Hepatocyte (in vitro differentiated cells): ENCODE measurements around the gene TBL3. TPM values are rescaled to one million over a fixed set of nuclear protein-coding genes. Genes with fewer than 3 reads are reported as not detected.
"Not testable (repeated sequence)": the region's sequence is repeated elsewhere in the genome, so short reads cannot be mapped to it uniquely, and the experiment has no call there.

Experiments used
- DNase-seq: peaks from one replicate; pipeline ENCODE4 v3.0.0-alpha.2; 2016; ENCODE audit warnings: low spot score
- H2AFZ ChIP-seq: fragments of 200-600 bp; sonication (generic); 2 replicates; pipeline ENCODE4 v1.6.0; 2016; ENCODE audit warnings: antibody characterized with exemption, mild to moderate bottlenecking
- H3K27ac ChIP-seq: fragments of 200-600 bp; sonication (generic); 2 replicates; pipeline ENCODE4 v1.5.1; 2016; ENCODE audit warnings: mild to moderate bottlenecking
- H3K27me3 ChIP-seq: fragments of 200-600 bp; sonication (generic); 2 replicates; pipeline ENCODE4 v1.6.1; 2016
- H3K36me3 ChIP-seq: fragments of 200-600 bp; sonication (generic); replicated peaks from 2 replicates; pipeline ENCODE4 v1.5.1; 2016; ENCODE audit warnings: low read depth; ENCODE audit not compliant: insufficient read depth
- H3K4me1 ChIP-seq: fragments of 200-600 bp; sonication (generic); 2 replicates; pipeline ENCODE4 v1.5.1; 2016; ENCODE audit warnings: mild to moderate bottlenecking, moderate library complexity; ENCODE audit not compliant: insufficient read depth
- H3K4me2 ChIP-seq: fragments of 200-600 bp; sonication (generic); 2 replicates; pipeline ENCODE4 v1.6.0; 2016
- H3K4me3 ChIP-seq: fragments of 200-600 bp; sonication (generic); 2 replicates; pipeline ENCODE4 v1.5.1; 2016; ENCODE audit warnings: mild to moderate bottlenecking
- H3K79me2 ChIP-seq: fragments of 200-600 bp; sonication (generic); 2 replicates; pipeline ENCODE4 v1.6.0; 2017; ENCODE audit warnings: mild to moderate bottlenecking
- H3K9me2 ChIP-seq: fragments of 200-600 bp; sonication (generic); replicated peaks from 2 replicates; pipeline ENCODE4 v1.6.0; 2017; ENCODE audit warnings: mild to moderate bottlenecking; ENCODE audit not compliant: insufficient read depth
- H3K9me3 ChIP-seq: fragments of 200-600 bp; sonication (generic); 2 replicates; pipeline ENCODE4 v1.5.1; 2016; ENCODE audit warnings: low read depth, mild to moderate bottlenecking
- H4K20me1 ChIP-seq: fragments of 200-600 bp; sonication (generic); 2 replicates; pipeline ENCODE4 v1.6.0; 2016; ENCODE audit warnings: mild to moderate bottlenecking; ENCODE audit not compliant: insufficient read depth, poor library complexity, severe bottlenecking
- EZH2 ChIP-seq: fragments of 200-600 bp; sonication (generic); IDR thresholded peaks from 2 replicates; pipeline ENCODE4 v1.6.1; 2016; ENCODE audit warnings: antibody characterized with exemption, mild to moderate bottlenecking, borderline replicate concordance
- EZH2phosphoT487 ChIP-seq: fragments of 200-600 bp; sonication (generic); IDR thresholded peaks from one replicate; pipeline ENCODE4 v1.6.1; 2018; ENCODE audit warnings: antibody characterized with exemption, mild to moderate bottlenecking, low read depth, moderate library complexity; ENCODE audit not compliant: unreplicated experiment, severe bottlenecking
- WGBS: methylation state at CpG from one replicate; pipeline ENCODE4 v1.1.6; 2016; ENCODE audit warnings: low lambda C conversion rate; ENCODE audit errors: missing lambda C conversion rate; 5-methylcytosine and 5-hydroxymethylcytosine counted together
- polyA plus RNA-seq: library from polyadenylated mRNA; unstranded; fragments of >200 nt; fragmentation: Nextera tagmentation; extraction: Ambion mirVana; gene quantifications from 2 replicates; pipeline ENCODE4 v1.2.1, GENCODE V29; 2016
- total RNA-seq: library from RNA; depleted of rRNA; stranded (reverse); fragments of >200 nt; gene quantifications from 2 replicates; pipeline ENCODE4 v1.2.3, GENCODE V29; 2014
- TF ChIP-seq, protein P1 (sequence below): fragments of 200-600 bp; sonication (generic); IDR thresholded peaks from 2 replicates; pipeline ENCODE4 v1.5.1; 2016; ENCODE audit warnings: antibody characterized with exemption, mild to moderate bottlenecking; ENCODE audit not compliant: poor library complexity

Gene TBL3
- total and polyA plus RNA-seq, 2 experiments from 2014 or later: 24.2 to 48.5 TPM

DNA sequence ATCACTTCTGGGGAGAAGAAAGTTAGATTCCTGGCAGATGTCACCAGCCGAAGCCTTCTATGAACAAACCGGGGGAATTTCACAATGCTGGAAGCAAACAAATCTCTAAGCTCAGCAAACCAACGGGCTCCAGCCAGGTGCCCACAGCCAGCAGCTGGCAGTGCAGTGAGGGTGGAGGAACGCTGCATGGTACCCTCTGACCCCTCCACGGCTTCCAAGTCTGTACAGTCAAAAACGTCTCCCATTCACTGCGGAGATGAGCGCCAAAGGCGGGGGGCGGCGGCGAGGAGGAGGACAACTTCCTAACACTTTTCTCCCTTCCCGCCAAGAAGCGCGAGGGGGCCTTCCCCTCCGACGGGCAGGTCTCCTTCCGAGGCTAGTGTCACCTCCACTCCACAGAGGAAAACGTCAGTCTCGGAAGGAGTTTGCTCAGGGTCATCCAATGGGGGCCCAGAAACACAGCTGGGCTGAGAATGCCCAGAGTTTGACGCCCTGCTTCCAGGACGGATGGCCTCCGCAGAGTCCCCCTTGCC lies 36.8 kb downstream of the TBL3 start:
- Histone ChIP-seq H3K4me3 (peak overlapping the region; percentile 93), H3K27me3 (no peaks in the 10 kb centered on the region), H3K4me2 (peak overlapping the region; percentile 86), H2AFZ (no peak overlapping the region), H3K36me3 (no peaks in the 10 kb centered on the region), H3K27ac (peak overlapping the region; percentile 99), H4K20me1 (peaks cover 51% of the 10 kb centered on the region), H3K4me1 (peaks cover 30% of the 10 kb centered on the region), H3K79me2 (peaks cover 60% of the 10 kb centered on the region), H3K9me3 (no peaks in the 10 kb centered on the region), H3K9me2 (no peaks in the 10 kb centered on the region)
- TF ChIP-seq EZH2 (no peak), EZH2phosphoT487 (no peak)
- TF ChIP-seq, protein P1, sequence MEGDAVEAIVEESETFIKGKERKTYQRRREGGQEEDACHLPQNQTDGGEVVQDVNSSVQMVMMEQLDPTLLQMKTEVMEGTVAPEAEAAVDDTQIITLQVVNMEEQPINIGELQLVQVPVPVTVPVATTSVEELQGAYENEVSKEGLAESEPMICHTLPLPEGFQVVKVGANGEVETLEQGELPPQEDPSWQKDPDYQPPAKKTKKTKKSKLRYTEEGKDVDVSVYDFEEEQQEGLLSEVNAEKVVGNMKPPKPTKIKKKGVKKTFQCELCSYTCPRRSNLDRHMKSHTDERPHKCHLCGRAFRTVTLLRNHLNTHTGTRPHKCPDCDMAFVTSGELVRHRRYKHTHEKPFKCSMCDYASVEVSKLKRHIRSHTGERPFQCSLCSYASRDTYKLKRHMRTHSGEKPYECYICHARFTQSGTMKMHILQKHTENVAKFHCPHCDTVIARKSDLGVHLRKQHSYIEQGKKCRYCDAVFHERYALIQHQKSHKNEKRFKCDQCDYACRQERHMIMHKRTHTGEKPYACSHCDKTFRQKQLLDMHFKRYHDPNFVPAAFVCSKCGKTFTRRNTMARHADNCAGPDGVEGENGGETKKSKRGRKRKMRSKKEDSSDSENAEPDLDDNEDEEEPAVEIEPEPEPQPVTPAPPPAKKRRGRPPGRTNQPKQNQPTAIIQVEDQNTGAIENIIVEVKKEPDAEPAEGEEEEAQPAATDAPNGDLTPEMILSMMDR: no peak
- DNase-seq: no peak
- WGBS: 8% methylated on average over 21 of the region's 23 CpGs

DNA sequence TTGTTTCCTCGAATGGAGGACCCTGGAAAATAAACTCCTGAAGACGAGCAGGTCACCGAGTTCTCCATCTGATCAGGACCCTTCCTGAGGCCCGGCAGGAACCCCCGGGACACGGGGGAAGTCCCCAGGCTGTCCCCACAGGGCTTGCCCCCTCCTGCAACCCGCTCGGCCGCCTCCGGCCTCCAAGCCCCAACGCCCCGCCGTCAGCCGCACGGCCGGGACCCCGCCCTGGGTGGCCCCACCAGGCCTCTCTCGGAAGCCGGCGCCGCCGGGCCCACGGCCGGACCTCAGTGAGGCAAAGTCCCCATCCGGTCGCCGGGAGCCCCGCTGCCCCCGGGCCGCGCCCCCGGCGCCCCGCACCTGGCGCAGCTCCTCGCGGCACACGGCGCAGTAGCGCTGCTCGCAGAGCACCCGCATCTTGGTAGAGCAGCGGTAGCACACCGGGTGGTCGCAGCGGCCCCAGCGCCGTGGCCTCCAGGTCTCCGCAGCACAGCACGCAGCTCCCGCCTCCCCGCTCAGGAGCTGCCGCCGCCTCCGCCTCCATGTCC lies 37.4 kb downstream of the TBL3 start:
- DNase-seq: peak; percentile 53
- Histone ChIP-seq H3K4me3 (peak overlapping the region; percentile 93), H3K4me2 (peak overlapping the region; percentile 86), H2AFZ (peak overlapping the region; percentile 49), H4K20me1 (peaks cover 48% of the 10 kb centered on the region), H3K36me3 (no peaks in the 10 kb centered on the region), H3K27ac (peak overlapping the region; percentile 99), H3K4me1 (peaks cover 27% of the 10 kb centered on the region), H3K9me2 (no peaks in the 10 kb centered on the region), H3K79me2 (peaks cover 57% of the 10 kb centered on the region), H3K27me3 (no peaks in the 10 kb centered on the region), H3K9me3 (no peaks in the 10 kb centered on the region)
- TF ChIP-seq, protein P1: no peak
- TF ChIP-seq EZH2phosphoT487: no peak
- TF ChIP-seq EZH2: no peak
- WGBS: 1% methylated on average over 34 of the region's 55 CpGs

DNA sequence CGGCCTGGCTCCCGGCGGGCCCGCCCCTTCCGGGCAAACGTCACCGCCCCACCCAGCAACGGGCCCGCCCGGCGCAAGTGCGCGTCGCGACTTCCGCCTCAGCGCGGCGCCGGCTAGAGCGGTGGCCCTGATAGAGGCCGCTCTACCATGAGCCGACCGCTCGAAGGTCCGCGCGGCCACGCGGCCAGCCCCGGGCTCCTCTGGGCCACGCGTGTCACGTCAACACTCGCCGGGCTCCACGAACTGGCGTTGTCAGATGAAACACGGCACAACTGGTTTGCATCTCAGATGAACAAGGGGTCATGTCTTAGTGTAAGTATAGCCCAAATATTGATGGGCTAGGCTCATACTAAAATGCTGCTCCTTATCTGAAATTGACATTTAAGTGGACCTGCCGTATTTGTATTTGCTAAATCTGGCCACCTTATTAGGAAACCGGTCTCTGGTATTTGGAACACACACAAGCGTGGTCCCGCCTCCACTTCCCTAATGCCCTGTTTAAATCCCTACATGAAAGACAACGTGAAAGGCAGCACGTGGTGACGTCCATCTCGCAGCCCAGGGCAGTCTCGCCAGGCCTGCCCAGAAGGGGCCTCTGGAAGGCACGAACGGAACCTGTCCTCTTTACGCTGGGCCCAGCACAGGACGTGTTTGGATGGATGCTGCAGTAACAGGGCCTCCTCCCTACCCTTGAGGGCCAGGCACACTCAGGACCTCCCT lies 38.1 kb downstream of the TBL3 start, which contains the start of gene ZNF598:
Gene ZNF598, minus strand, starts transcription at position 31 of the 720 bp plus-strand sequence.
- Histone ChIP-seq H3K4me1 (peaks cover 28% of the 10 kb centered on the region), H3K27ac (peak within 1 kb of the TSS; percentile 99), H3K27me3 (no peaks in the 10 kb centered on the region), H3K4me3 (peak within 1 kb of the TSS; percentile 93), H4K20me1 (peaks cover 43% of the 10 kb centered on the region), H3K36me3 (no peaks in the 10 kb centered on the region), H3K79me2 (peaks cover 50% of the 10 kb centered on the region), H3K9me3 (no peaks in the 10 kb centered on the region), H3K4me2 (peak within 1 kb of the TSS; percentile 86), H2AFZ (peak within 1 kb of the TSS; percentile 62), H3K9me2 (no peaks in the 10 kb centered on the region)
- DNase-seq: peak; percentile 96
- WGBS: 4% methylated on average over 41 of the region's 52 CpGs
- TF ChIP-seq EZH2 (no peak), EZH2phosphoT487 (no peak)
- TF ChIP-seq, protein P1: no peak

DNA sequence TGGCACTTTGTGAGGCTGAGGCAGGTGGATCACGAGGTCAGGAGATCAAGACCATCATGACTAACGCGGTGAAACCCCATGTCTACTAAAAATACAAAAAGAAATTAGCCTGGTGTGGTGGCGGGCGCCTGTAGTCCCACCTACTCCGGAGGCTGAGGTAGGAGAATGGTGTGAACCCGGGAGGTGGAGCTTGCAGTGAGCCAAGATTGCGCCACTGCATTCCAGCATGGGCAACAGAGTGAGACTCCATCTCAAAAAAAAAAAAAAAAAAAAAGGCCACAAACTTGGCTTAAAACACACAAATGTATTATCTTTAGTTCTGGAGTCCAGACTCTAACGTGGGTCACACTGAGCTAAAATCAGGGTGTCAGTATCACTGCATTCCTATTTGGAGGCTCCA lies 39.9 kb downstream of the TBL3 start:
- not testable (repeated sequence) for H3K36me3 ChIP-seq, H3K4me2 ChIP-seq, H3K4me3 ChIP-seq, H2AFZ ChIP-seq, H3K9me3 ChIP-seq, H3K9me2 ChIP-seq, H3K27ac ChIP-seq, H3K27me3 ChIP-seq, DNase-seq
- 91% methylated on average over 9 of the region's 9 CpGs for WGBS
- peaks cover 32% of the 10 kb centered on the region for H3K79me2 ChIP-seq
- peaks cover 25% of the 10 kb centered on the region for H4K20me1 ChIP-seq
- peaks cover 33% of the 10 kb centered on the region for H3K4me1 ChIP-seq
